ENCODE data around the gene PDIA6.
"Not testable (repeated sequence)": the region's sequence is repeated elsewhere in the genome, so short reads cannot be mapped to it uniquely, and the experiment has no call there.

PDIA6 gene

GRCh38 chr2:10832203-10832936 is 19.8 kb upstream of the PDIA6 start:
- DNase-seq, result peak; percentile 76 to 83

- no peak for DNase-seq
Measured at GRCh38 chr2:10831400-10831985, 18.9 kb upstream of the PDIA6 start.

- no peak for DNase-seq
Measured at GRCh38 chr2:10830641-10831399, 18.2 kb upstream of the PDIA6 start.

GRCh38 chr2:10830203-10830602 is 17.6 kb upstream of the PDIA6 start:
- no peak for DNase-seq

- no peak for DNase-seq
Measured at GRCh38 chr2:10829299-10829698, 16.7 kb upstream of the PDIA6 start.

- DNase-seq, result no peak
Measured at GRCh38 chr2:10828346-10828745, 15.8 kb upstream of the PDIA6 start.

- DNase-seq, result no peak
Measured at GRCh38 chr2:10826625-10827024, 14.0 kb upstream of the PDIA6 start.

GRCh38 chr2:10826026-10826425 is 13.4 kb upstream of the PDIA6 start:
- no peak for DNase-seq

- no peak for DNase-seq
Measured at GRCh38 chr2:10824191-10824590, 11.6 kb upstream of the PDIA6 start.

GRCh38 chr2:10820978-10821695 is 8.6 kb upstream of the PDIA6 start:
- DNase-seq, result no peak

GRCh38 chr2:10820562-10820961 is 8.0 kb upstream of the PDIA6 start:
- DNase-seq, result no peak

- no peak for DNase-seq
Measured at GRCh38 chr2:10819714-10820314, 7.2 kb upstream of the PDIA6 start.

- no peak for DNase-seq
Measured at GRCh38 chr2:10818984-10819383, 6.4 kb upstream of the PDIA6 start.

- not testable (repeated sequence) for DNase-seq
Measured at GRCh38 chr2:10818305-10818704, 5.7 kb upstream of the PDIA6 start.

- no peak for DNase-seq
Measured at GRCh38 chr2:10817413-10817812, 4.8 kb upstream of the PDIA6 start.

- DNase-seq, result no peak
Measured at GRCh38 chr2:10814571-10815331, 2.2 kb upstream of the PDIA6 start.

- no peak for DNase-seq
Measured at GRCh38 chr2:10814142-10814541, 1.6 kb upstream of the PDIA6 start.

- not testable (repeated sequence) for DNase-seq
Measured at GRCh38 chr2:10813163-10814138, 866 bp upstream of the PDIA6 start.

- peak in 1 of 2 donors; percentile 23 for DNase-seq
Measured at GRCh38 chr2:10811517-10811916, 1.1 kb downstream of the PDIA6 start.

All from CD4-positive, alpha-beta T cell treated with Interferon alpha-2 for 1 hour (primary cell).